GM21717 (cell line): ENCODE measurements around the gene FOSB.

Experiments
- ATAC-seq: cut with Tn5 transposase; IDR thresholded peaks from one replicate; pipeline ENCODE4 v1.9.1; 2021; ENCODE audit warnings: mild to moderate bottlenecking, moderate library complexity; ENCODE audit not compliant: unreplicated experiment

Gene FOSB

DNA sequence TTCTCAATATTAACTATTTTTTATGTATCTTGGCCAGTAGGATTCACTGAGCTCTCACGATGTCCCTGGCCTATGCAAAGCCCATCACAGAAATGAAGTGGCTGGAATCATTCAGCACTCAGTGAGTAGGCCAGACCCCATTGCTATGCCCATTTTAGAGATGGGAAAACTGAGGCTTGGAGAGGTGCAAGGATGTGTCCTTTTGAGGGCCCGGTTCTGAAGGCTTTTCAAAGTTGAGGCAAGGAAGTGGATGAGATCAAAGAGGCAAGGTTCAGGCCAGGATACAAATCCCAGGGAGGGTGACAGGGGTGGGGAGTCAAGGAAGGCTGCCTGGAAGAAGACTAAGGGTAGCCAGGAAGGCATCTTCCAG, 25.4 kb upstream of the FOSB start:
- no peak for ATAC-seq

DNA sequence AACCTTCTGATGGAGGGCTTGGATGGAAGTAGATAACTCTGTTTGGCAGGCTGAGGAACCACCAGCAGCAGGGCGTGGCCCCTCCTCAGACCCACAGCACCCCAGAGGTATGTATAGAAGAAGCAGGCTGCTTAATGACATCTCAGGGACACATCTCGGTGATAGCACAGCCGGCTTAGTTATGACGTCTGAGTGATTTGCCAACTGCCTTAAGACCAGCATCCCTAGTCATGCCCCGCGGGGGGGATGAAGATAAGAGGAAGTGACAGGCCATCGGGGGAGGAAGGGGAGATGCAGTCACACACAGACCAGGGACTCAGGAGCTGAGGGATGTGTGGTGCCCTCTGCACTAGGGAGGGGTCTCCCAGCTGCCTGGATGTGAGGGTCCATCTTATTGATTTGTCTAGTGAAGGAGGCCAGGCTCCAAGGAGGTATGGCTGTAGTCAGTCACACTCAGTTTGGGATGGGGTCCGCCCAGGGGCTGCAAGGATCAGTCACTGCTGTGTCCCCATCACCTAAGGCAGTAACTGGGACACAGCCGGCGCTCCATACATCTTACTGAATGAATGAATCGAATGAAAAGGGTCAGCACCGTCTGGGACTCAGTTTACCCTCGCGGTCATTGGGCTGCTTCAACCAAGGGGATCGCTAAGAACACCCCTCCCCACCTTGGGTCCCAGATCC, 24.9 kb upstream of the FOSB start:
- no peak for ATAC-seq

DNA sequence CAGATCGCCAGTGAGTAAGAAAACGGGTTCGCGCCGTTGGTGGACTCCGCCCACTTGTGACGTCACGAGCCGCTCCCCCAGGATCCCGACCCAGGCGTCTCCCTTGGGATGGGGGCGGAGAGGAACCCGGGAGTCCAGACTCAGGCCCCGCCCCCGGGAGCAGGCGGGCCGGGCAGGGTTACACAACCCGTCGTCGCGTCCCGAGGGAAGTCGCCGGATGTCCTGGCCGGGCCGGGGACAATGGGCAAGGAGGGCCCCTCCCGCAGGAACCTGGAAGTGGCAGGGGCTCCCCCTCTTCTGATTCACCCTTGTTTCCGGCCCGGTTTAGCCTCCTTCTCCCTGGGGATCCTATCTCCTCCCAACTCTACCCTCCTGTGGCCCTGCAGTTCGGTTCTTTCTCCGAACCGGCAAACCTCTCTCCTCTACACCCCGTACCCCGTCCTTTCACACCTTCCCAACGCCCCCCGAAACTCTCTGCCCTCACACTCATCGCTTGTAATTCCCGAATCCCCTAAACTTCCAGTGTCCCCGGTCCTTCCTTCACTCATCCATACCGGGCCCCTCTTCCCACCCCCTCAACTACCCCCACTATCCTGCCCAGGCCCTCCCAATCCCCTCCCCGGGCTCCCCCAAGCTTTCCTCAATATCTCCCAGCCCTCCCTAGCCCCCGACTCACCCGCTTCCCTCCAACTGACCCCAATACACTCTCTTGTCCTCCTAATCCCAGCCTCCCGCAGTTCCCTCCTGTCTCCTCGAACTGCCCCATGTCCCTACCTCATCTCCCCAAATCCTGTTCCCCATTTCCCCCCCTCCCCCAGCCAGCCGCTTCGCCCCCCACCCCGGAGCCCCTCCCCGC, 24.1 kb upstream of the FOSB start:
- no peak for ATAC-seq

DNA sequence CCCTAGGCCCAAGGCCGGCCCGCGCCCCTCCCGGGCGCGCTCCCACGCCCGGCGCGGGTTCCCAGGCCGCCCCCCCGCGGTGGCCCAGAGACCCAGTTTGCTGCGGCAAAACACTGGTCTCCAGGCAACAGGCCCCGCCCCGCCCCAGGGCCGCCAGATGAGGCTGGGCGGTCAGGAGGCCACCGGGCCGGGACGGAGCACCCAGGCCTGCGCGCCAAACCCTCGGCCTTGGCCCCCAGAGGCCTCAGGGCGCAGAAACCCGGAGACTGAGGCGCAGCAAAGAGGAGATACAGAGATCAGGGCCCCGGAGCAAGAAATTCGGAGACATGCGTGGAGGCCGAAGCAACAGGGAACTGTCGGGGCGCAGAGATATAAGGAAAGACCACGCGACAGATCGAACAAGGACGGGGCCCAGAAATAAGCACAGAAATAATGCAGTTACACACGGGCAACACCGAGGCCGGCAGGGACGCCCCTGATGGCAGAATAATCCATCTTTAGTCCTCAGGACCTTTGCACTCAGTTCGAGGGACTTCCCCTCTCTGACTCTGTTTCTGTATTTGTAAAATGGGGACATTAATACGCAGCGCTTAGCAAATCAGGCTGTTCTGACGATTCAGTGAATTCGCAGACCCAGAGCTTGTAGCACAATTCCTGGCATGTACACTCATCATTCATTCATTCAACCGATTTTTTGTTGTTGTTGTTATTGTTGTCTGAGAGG, 23.3 kb upstream of the FOSB start:
- peak; percentile 30 for ATAC-seq

DNA sequence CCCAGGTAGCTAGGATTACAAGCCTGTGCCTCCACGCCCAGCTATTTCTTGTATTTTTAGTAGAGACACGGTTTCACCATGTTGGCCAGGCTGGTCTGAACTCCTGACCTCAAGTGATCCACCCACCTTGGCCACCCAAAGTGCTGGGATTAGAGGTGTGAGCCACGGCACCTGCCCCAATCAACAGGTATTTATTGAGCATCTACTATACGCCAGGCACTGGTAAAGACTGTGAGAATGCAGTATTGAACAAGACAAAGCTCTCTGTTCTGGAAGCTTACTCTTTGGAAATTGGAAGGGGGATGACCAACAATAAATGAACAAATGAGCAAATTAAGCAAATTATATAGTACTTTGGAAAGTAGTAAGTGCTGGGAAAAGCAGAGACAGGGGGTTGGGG, 22.7 kb upstream of the FOSB start:
- no peak for ATAC-seq

DNA sequence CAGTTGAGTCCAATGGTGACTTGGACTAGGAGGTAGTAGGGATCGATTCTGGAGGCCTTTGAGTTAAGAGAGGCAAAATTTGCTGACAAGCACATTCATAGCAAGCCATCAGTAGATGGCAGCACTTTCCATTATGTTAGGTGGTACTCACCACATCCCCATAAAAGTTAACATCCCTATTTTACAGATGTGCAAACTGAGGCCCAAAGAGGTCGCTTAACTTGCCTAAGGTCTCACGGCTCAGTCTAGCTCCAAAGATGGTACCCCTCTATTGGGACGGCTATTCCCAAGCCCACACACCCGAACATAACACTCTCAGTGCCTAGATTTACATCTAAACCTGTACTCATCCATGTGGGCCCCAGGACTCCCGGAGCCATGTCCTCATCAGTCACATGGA, 21.5 kb upstream of the FOSB start:
- no peak for ATAC-seq

DNA sequence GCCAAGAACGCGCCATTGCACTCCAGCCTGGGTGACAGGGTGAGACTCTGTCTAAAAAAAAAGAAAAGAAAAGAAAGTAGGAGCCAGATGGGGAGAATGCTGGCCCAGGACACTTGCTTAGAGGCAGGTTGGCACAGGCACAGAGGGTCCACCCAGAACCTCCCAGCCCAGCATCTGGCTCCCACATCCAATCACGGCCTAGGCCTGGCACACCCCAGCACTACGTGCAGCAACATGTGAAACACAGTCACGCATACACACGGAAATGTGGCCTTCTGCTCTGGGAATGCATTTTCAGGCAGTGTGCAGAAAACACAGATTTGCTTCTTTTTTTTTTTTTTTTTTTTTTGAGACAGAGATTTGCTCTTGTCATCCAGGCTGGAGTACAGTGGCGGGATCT, 20.9 kb upstream of the FOSB start:
- ATAC-seq, result no peak

DNA sequence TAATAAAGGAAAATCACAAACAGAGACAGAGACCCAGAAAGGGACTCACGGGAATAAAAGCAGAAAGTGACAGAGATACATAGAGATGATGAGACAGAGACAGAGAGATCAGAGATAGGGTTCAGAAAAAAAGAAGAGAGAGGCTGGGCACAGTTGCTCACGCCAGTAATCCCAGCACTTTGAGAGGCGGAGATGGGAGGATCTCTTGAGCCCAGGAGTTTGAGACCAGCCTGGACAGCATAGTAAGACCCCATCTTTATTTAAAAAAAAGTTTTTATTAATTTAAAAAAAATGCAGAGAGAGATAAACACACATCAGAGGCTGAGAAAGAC, 19.4 kb upstream of the FOSB start:
- ATAC-seq, result no peak

DNA sequence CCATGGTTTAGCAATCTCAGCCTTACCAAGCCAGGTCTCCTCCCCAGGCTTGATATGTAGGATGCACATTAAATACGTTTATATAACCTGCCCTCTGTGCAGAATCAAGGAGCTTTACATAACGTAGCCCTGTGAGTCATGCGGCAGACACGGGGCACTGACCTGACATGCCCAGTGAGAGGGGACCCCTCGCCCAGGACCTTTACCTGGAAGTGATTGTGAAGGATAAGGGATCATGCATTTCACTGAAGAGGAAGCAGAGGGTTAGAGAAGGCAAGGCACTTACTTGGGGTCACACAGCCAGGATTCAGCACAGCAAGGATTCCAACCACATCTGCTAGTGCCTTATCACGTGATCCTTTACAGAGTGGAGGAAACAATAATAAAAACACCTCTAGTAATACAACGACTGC, 18.9 kb upstream of the FOSB start:
- ATAC-seq, result no peak

DNA sequence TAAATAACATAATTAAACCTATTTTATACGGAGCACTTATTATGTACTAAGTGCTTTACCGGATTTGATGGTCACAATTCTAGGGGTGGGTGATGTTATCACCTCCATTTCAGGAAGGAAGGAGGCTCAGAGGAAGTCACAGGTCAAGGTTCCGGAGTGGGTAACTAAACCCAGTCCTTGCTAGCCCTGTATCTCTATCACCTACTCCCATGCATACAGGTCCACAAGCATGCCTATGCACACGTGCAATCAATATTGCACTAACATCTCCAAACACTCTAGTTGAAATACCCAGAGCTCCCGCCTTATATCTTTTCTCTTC, 17.8 kb upstream of the FOSB start:
- ATAC-seq, result peak; percentile 13

DNA sequence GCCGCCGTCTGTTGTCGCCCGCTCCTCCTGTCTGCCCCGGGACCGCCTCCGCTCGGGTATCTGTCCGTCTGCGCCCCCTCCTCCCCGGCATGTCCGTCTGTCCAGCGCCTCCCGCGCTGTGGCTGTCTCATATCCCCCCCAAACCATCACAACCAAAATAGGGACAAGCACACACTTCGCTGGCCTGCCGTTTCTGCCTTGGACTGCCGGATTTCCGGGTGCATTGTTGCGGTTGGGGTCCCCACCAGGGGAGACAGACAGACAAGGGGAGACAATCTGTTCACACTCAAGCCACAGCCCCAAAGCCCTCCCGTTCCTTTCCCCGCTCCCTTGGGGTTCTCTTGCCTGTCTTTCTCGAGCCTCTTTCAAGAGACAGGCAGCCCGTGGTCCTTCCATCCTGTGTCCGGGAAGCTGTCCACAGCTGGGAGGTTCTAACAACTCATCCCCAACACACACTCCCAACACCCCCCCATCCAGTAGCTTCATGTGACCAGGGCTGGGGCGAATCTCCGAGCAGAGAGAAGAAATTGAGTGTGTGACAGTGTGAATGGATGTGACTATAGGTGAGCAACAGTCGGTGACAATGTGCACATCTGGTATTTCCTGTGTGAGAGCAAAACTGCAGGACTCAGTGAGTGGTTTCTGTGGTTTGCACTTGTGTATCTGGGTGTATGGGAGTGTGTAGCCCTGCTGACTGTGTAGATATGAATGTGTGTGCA, 16.5 kb upstream of the FOSB start:
- peak; percentile 19 for ATAC-seq

DNA sequence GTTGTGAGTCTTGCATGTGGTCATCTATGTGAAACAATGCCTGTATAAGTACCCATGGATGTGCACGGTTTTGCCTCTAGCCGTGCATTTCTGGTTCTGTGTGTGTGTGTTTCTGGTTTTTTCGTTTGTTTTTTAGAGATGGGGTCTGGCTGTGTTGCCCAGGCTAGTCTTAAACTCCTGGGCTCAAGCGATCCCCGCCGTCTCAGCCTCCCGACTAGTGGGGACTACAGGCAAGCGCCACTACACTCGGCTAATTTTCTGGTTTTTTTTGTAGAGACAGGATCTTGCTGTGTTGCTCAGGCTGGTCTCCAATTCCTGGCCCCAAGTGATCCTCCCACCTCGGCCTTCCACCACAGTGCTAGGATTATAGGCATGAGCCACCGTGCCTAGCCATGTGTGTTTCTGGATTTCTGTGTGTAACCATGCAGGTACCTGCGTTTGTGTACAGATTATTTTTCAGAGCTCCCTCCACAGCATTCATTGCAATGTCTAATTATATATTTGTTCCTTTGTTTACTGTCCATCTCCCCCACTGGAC, 15.9 kb upstream of the FOSB start:
- no peak for ATAC-seq

DNA sequence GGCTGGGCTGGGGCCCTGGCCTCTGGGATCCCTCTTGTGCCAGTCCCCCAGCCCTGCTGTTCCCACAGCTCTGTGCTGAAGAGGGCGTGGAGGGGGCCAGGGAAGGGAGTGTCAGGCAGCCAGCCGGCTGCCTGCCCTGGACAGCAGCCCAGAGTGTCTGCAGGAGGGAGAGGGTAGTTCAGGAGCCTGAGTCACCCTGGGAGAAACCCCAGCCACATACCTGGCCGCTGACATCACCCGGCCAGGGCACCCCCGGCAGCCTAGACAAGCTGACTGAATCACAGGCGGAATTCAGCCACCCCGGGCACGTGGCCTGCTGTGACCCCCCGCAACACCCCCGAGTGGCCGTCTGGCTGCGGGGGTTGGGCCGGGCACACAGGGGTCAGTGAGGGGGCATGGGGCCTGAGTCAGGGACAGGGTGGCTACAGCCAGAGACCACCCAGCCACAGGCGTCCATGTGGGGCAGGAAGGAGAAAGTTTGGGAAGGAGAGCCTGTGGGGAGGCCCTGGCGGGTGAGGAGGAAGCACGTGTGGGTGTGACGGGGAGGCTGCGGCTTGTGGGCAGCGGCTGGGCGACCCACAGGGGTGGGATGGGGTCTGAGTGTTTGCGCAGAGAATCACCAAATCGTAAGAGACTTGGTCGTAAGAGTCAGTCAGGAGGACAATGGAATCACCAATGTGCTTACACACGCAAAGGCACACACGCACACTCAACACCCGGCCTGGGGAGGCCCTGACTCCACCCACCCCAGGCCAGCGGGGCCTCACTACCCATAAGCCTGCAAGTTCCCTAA, 11.9 kb upstream of the FOSB start:
- ATAC-seq, result no peak

DNA sequence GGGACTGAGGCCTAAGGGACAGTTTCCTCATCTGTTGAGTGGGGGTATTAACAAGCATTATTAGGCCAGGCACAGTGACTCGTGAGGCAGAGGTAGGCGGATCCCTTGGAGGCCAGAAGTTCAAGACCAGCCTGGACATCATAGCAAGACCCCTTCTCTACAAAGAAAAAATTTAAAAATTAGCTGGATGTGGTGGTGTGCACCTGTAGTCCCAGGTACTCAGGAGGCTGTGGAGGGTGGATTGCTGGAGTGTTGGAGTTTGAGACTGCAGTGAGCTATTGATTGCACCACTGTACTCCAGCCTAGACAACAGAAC, 11.3 kb upstream of the FOSB start:
- no peak for ATAC-seq

DNA sequence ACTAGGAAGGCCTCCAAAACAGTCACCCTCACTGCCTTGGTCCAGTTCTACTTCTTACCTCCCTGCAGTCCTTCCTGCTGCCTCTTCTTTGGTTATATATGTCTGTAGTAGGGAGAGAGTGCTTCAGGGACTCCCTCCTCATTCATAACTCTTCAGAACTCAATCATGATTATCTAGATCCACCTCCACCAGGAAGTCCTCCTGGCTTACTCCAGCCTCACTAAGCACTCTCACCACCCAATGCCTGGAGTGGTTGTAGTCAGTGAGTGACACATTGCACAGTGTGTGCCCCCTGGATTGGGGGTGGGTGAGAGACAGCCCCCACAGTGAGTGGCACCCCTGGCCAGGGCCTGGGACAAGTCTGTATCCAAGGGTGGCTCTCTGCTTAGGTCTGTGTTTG, 10.0 kb upstream of the FOSB start:
- ATAC-seq, result no peak

DNA sequence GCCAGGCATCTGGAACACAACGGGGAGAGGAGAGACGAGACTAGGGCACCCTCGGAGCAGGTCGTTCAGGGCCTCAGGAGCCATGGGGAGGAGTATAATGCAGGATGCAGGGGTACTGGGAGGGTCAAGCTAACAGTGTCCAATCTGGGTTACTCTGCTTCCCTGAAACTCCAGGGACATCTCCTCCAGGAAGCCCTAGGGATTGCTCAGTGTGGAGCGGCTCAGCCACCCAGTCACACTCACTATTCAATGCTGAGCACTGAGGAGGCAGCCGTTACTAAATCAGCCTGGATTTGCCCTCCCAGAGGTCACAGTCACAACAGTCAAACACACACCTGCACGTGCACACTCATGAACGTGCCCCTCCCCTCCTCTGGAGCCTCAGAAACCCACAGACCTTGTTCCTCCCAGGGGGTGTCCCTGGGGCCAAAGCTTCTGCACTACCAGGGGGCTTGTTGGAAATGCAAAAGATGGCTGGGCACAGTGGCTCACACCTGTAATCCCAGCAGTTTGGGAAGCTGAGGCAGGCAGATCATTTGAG, 6.9 kb upstream of the FOSB start:
- no peak for ATAC-seq

DNA sequence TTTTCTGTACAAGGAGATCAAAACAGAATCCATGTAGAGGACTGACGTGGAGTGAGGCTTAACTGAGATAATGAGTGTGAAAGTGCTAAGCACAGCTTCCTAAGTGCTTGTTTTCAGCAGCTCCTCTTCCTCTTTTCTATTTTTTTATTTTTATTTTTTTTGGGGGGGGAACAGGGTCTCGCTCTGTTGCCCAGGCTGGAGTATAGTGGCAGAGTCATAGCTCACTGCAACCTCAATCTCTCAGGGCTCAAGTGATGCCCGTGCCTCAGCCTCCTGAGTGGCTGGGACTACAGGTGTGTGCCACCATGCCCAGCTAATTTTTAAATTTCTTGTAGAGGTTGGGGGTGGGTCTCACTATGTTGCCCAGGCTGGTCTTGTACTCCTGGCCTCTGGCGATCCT, 5.6 kb upstream of the FOSB start:
- ATAC-seq, result no peak

DNA sequence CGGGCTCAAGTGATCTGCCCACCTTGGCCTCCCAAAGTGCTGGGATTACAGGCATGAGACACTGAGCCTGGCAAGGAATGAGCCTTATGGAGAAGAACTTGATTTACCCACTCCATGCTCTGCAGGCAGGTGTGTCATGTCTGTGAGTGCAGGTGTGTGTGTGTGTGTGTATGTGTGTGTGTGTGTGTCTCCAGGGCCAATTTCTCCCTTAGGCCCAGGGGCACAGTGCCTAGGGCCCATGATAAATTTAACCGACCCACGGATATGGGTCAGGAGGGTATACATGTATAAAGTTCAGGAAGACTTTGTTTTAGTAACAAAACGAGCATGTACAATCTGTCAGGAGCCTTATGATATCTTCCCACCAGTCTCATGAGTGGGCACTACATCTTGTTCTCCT, 4.6 kb upstream of the FOSB start:
- ATAC-seq, result no peak

DNA sequence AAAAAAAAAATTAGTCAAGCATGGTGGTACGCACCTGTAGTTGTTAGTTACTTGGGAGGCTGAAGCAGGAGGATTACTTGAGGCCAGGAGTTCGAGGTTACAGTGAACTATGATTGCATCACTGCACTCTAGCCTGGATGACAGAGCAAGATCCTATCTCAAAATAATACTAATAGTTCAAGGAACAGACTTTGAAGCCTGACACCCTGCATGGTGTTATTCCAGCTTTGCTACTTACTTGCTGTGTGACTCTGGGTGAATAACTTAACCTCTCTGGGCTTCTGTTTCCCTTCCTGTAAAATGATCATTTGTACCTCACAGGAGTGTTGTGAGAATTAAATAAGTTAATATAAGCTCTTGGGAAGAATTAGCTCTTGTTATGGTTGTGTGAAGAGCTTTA, 3.5 kb upstream of the FOSB start:
- ATAC-seq, result no peak

DNA sequence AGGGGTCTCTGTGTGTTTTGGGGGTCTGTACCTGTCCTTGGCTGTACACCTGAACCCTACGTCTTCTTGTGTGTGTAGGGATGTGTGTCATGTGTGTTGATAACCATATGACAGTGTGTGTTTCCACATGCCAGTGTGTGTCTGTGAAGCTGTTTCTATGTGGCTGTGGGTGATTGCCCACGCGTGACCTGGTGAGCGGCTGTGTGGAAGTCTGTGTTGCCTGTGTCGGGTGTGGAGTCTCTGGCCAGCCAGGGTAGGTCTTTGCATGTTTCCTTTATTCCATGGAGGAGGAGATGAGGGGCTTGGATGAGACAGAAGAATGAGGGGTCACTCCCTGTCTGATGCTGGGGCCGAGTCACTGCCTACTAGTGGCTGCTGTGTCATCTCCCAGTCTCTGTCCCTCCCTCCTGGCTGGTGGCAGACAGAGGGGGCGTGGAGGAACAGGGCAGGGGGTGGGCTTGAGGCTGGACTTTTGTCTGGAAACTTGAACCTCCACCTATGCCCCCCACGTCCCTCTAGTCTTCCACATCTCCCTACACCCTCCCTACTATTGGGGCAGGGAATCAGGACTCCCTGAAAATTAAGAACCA, 2.8 kb upstream of the FOSB start:
- no peak for ATAC-seq
